Neuron (in vitro differentiated cells): ENCODE results near the gene RGS2.

Experiments used
- H2AFZ ChIP-seq: one replicate; pipeline ENCODE4 v1.6.1; 2013; ENCODE audit warnings: low read depth, mild to moderate bottlenecking, inconsistent platforms, low read length, moderate library complexity
- H3K27me3 ChIP-seq: one replicate; pipeline ENCODE4 v1.6.1; 2013; ENCODE audit warnings: low read length; ENCODE audit not compliant: insufficient read depth
- H3K36me3 ChIP-seq: one replicate; pipeline ENCODE4 v1.6.1; 2013; ENCODE audit warnings: low read length; ENCODE audit not compliant: insufficient read depth
- H3K4me1 ChIP-seq: one replicate; pipeline ENCODE4 v1.6.1; 2013; ENCODE audit warnings: low read length; ENCODE audit not compliant: insufficient read depth
- H3K4me3 ChIP-seq: 2 replicates; pipeline ENCODE4 v1.5.1; 2013; ENCODE audit warnings: mild to moderate bottlenecking, low read length, moderate library complexity
- H3K9me3 ChIP-seq: one replicate; pipeline ENCODE4 v1.6.1; 2013; ENCODE audit warnings: low read length

RGS2 gene, protein sequence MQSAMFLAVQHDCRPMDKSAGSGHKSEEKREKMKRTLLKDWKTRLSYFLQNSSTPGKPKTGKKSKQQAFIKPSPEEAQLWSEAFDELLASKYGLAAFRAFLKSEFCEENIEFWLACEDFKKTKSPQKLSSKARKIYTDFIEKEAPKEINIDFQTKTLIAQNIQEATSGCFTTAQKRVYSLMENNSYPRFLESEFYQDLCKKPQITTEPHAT

DNA sequence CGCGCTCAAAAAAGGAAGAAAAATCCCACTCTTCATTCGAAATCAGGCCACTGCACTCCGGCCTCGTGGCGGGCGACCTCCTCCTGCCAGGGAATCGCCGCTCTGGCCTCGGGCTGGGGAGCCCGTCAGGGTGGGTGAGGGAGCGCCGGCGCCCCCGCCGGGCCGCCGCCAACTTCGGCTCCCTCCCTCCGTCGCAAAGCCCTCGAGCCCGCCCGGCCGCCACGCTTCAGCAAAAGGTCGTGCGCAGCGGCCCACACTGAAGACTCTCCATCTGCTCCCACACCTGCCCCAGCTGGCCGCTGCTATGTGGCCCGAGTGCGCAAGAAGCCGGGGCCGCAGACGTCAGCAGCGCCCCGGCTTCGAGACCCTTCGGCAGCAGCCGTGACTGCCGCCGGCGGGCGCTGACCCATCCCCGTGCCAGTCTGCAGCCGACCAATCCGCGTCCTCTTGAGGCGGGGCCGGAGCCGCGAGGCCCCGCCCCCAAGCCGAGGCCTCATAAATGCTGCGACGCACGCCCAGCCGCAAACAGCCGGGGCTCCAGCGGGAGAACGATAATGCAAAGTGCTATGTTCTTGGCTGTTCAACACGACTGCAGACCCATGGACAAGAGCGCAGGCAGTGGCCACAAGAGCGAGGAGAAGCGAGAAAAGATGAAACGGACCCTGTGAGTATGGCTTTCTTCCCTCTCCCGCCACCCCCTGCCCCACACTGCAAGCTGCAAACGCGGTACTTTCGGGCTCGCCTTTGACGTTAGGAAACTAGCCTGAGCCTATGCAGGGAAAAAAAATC is at the start of gene RGS2:
Gene RGS2 (plus strand): TSS at position 522 of the 789 bp plus-strand sequence. CDS start 33 bp downstream, at position 555.
- Histone ChIP-seq H3K27me3 (no peaks in the 10 kb centered on the region), H2AFZ (peak within 1 kb of the TSS; percentile 92), H3K4me3 (peak within 1 kb of the TSS; percentile 94), H3K4me1 (peaks cover 22% of the 10 kb centered on the region), H3K36me3 (peaks cover 13% of the 10 kb centered on the region), H3K9me3 (no peaks in the 10 kb centered on the region)

DNA sequence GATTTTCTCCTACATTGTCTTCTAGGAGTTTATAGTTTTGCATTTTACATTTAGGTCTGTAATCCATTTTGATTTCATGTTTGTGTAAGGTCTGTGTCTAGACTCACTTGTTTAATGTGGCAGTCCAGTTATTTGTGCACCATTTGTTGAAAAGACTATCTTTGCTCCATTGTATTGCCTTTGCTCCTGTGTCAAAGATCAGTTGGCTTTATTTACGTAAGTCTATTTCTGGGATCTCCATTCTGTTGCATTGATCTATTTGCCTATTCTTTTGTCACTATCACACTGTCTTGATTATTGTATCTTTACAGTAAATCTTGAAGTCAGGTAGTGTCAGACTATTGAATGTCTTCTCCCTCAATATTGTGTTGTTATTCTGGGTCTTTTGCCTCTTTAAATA is 49.7 kb upstream of the RGS2 start:
- H2AFZ ChIP-seq = no peak overlapping the region
- H3K27me3 ChIP-seq = no peaks in the 10 kb centered on the region
- no peaks in the 10 kb centered on the region for H3K36me3 ChIP-seq
- no peaks in the 10 kb centered on the region for H3K9me3 ChIP-seq
- no peaks in the 10 kb centered on the region for H3K4me1 ChIP-seq
- no peak overlapping the region for H3K4me3 ChIP-seq

DNA sequence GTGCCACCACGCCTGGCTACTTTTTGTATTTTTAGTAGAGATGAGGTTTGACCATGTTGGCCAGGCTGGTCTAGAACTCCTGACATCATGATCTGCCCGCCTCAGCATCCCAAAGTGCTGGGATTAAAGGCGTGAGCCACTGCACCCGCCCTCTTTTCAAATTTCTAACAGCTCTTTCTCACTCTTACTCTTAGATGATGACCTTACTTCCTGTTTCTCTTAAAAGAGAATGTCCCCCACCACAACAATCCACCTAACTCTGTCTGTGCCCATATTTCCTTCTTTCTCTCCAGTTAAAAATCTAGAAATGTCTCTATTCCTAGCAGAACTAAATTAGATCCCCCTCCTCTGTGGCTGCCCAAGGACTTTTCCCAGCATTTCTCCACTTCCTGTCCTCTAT is 46.6 kb upstream of the RGS2 start:
- Histone ChIP-seq H2AFZ (no peak overlapping the region), H3K9me3 (no peaks in the 10 kb centered on the region), H3K36me3 (no peaks in the 10 kb centered on the region)

DNA sequence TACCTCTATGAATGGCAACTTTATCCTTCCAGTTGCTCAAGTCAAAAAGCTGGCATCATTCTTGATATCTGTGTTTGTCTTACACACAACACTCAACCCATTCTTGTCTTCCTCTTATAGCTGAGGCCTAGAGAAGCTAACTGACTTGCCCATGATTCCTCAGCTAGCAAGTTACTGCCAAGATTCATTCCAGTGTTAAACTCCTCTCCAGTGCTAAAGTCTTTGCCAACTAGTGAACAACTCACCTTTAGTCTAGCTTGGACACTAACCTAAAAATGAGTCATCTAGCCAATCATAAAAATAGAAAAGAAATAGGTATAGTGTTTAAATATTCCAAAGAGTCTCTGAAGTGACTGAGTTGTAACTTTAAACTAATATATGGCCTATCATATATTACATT is 45.6 kb upstream of the RGS2 start:
- Histone ChIP-seq H2AFZ (no peak overlapping the region), H3K9me3 (no peaks in the 10 kb centered on the region), H3K36me3 (no peaks in the 10 kb centered on the region), H3K4me1 (no peaks in the 10 kb centered on the region), H3K27me3 (no peaks in the 10 kb centered on the region), H3K4me3 (no peak overlapping the region)

More for the DNA sequence above, 46.6 kb upstream of the RGS2 start:
- H3K27me3 ChIP-seq = no peaks in the 10 kb centered on the region
- H3K4me3 ChIP-seq = no peak overlapping the region
- H3K4me1 ChIP-seq = no peaks in the 10 kb centered on the region

DNA sequence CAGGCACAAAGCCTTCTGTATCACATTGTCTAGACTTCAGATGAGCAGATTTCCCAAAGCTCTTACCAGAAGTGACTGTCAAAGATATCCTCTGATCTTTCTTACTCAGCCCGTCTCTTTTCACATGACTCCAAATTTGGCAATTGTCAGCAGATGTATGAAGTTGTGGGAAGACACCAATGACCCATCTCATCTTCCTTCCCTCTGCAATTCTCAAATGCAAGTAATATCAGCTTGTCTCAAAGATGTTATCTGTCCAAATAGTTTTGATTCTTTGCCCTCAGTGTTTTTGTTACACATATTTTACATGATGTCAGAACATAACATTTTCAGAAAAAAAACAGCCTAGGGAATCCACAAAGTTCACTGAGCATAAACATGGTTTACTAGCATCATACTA is 45.1 kb upstream of the RGS2 start:
- Histone ChIP-seq H2AFZ (no peak overlapping the region), H3K27me3 (no peaks in the 10 kb centered on the region), H3K4me3 (no peak overlapping the region), H3K9me3 (no peaks in the 10 kb centered on the region), H3K36me3 (no peaks in the 10 kb centered on the region), H3K4me1 (no peaks in the 10 kb centered on the region)

DNA sequence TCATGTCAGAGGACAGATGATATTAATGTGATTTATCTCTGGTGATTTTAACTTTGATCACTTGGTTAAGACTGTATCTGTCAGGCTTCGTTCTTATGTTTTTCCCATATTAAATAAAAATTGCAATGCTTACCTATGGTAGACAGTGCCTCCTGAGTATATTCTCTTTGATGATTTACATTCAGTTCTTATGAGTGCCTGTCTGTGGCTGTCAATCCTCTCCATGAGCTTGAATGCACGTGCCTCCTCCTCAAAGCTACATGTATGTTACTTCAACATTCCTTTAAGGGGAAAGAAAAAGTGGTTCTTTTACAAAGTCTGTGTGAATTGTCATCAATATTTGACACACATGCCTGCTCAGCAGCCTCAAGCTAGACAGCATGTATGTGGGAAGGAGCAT is 44.2 kb upstream of the RGS2 start:
- Histone ChIP-seq H3K4me1 (no peaks in the 10 kb centered on the region), H3K9me3 (no peaks in the 10 kb centered on the region), H2AFZ (no peak overlapping the region), H3K36me3 (no peaks in the 10 kb centered on the region), H3K4me3 (no peak overlapping the region), H3K27me3 (no peaks in the 10 kb centered on the region)

DNA sequence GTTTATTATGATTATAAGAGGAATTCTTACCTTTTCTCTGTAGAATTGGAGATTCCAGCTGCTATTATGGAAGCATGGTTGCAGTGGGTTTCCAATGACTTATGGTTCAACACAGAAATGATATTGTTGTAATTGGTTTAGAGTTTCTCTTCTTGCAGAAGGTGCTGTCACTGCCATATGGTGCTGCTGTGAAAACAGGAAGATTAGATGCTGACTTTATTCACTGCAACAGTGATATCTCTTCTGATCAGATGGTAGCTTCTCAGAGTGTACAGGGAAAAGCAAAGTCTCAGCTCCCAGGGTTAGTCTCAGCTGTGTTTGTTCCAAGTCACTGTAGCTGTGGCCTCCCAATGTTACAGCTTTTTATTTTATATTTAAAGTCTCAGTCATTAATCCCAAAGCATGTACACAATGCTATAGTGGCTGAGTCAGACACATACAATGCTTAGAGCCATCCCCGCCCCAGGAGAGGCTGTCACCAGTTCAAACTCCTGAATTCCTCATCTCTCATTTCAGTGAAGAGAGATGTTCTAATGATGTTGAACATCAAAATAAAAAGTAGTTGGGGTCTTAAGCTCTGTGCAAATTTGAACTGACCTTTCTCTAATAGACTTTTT is 42.7 kb upstream of the RGS2 start:
- Histone ChIP-seq H3K36me3 (no peaks in the 10 kb centered on the region), H3K4me3 (no peak overlapping the region), H3K4me1 (no peaks in the 10 kb centered on the region), H2AFZ (no peak overlapping the region), H3K27me3 (no peaks in the 10 kb centered on the region), H3K9me3 (no peaks in the 10 kb centered on the region)

DNA sequence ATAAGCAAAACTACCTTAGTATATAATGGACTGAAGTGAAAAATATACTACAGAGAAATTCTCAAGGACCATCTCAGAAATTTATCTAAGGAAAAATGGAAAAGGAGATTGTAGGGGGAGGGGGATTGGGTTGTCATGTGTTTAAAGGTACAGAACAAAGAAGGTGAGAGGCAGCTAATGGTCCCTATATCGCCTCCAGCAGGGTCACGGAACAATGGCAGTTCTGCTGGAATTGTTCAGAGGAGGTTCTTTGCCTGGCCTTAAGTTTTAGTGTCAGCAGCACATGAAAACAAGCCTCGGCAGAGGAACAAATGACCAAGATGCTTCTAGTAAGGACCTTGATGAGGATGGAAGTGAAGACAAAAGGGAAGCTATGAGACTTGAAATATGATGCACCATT is 42.0 kb upstream of the RGS2 start:
- Histone ChIP-seq H3K27me3 (no peaks in the 10 kb centered on the region), H3K36me3 (no peaks in the 10 kb centered on the region), H3K4me3 (no peak overlapping the region), H2AFZ (no peak overlapping the region), H3K9me3 (no peaks in the 10 kb centered on the region), H3K4me1 (no peaks in the 10 kb centered on the region)

DNA sequence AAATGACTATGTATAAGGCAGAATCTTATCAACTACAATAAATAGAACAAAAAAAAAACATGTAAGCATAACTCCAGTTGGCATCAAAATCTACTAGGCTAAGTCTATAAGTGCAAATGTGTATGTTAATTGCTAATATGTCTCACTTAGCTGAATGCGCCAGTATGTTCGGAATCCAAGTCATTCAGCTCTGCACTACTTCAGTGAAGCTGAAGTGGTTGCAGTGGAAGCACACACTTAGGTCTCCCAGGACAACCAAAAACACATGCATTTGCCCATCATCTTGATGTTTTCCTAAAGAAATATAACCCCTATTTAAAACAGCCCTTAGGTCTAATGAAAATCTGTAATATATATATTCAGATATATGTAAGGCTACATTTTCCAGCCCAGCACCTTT is 41.0 kb upstream of the RGS2 start:
- Histone ChIP-seq H2AFZ (no peak overlapping the region), H3K9me3 (no peaks in the 10 kb centered on the region), H3K4me3 (no peak overlapping the region), H3K36me3 (no peaks in the 10 kb centered on the region), H3K4me1 (no peaks in the 10 kb centered on the region), H3K27me3 (no peaks in the 10 kb centered on the region)

DNA sequence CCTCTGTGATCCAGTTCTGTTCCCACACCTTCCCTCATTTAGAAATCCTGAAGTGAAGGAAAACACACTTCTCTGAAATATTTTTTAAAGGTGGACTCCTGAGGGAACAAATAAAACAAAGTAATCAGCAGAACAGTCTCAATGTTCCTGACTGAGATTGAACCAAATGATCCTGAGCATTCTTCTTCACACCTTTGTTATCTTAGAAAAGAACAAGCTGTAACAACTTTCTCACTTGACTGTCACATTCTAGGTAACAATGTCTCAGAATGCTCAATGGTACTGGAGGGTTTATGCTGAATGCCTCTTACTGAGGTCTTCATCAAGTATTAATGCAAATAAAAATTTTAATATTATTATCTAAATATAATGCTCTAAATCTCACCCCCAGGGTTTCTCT is 40.4 kb upstream of the RGS2 start:
- Histone ChIP-seq H3K36me3 (no peaks in the 10 kb centered on the region), H3K27me3 (no peaks in the 10 kb centered on the region), H2AFZ (no peak overlapping the region), H3K4me1 (no peaks in the 10 kb centered on the region), H3K9me3 (no peaks in the 10 kb centered on the region), H3K4me3 (no peak overlapping the region)

DNA sequence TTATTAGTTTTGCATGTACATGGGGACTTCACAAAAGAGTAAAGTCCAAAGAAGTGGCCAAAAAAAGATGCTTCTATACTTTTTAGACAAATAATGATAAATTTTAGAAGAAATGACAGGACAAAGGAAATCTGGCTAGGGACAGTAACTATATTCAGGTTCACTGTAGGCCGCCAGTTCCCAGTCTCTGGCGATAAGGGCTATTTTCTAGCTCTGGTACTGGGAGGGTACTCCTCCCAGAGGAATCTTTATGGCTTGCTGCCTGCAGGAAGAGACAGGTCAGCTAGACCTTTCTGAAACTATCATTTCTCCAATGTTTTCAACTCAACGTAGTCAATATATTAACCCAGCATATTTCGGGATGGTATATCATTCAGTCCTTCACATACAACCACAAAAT is 37.5 kb upstream of the RGS2 start:
- Histone ChIP-seq H3K4me3 (no peak overlapping the region), H3K36me3 (no peaks in the 10 kb centered on the region), H3K27me3 (no peaks in the 10 kb centered on the region), H3K9me3 (no peaks in the 10 kb centered on the region), H2AFZ (no peak overlapping the region), H3K4me1 (no peaks in the 10 kb centered on the region)

DNA sequence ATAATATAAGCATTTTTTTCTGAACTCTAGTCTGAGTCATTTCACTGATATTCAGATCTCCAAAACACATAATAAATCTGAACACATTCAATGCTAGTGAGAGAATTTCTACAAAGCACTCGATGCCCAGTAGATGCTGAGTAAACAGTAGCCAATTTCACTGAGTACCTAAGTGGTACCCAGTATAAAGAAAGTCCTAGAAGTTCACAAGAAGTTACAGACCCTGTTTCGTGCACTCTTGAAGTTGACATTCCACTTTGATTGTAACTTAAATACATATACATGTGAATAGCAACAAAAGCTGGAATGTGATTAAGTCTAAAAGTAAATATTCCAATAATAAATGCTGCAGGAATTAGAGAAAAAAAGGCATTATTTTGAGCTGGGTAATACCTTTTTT is 33.2 kb upstream of the RGS2 start:
- Histone ChIP-seq H3K9me3 (no peaks in the 10 kb centered on the region), H3K4me3 (no peak overlapping the region), H3K4me1 (no peaks in the 10 kb centered on the region), H3K27me3 (no peaks in the 10 kb centered on the region), H2AFZ (no peak overlapping the region), H3K36me3 (no peaks in the 10 kb centered on the region)

DNA sequence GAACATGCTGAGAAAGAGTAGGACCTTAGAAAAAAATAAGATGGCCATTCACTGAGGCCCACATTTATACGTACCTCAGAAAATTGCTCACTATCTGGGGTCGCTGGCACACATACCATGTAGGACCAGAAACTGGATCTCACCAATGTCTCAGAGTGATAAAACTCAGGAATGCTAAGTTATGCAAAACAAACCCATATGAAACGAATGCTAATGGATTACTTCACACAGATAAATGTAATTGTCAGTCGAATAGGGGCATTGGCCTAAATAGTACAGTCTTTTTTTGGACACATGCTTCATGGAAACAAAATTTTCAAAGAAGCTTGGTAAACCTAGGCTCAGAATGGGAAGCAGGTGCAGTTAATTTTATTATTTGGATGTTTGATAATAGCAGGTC is 32.6 kb upstream of the RGS2 start:
- Histone ChIP-seq H3K4me3 (no peak overlapping the region), H3K4me1 (no peaks in the 10 kb centered on the region), H2AFZ (no peak overlapping the region), H3K27me3 (no peaks in the 10 kb centered on the region), H3K9me3 (no peaks in the 10 kb centered on the region), H3K36me3 (no peaks in the 10 kb centered on the region)
